Measurements from ENCODE around the gene MAGEA11.
"Not testable (repeated sequence)": the region's sequence is repeated elsewhere in the genome, so short reads cannot be mapped to it uniquely, and the experiment has no call there.

DNA sequence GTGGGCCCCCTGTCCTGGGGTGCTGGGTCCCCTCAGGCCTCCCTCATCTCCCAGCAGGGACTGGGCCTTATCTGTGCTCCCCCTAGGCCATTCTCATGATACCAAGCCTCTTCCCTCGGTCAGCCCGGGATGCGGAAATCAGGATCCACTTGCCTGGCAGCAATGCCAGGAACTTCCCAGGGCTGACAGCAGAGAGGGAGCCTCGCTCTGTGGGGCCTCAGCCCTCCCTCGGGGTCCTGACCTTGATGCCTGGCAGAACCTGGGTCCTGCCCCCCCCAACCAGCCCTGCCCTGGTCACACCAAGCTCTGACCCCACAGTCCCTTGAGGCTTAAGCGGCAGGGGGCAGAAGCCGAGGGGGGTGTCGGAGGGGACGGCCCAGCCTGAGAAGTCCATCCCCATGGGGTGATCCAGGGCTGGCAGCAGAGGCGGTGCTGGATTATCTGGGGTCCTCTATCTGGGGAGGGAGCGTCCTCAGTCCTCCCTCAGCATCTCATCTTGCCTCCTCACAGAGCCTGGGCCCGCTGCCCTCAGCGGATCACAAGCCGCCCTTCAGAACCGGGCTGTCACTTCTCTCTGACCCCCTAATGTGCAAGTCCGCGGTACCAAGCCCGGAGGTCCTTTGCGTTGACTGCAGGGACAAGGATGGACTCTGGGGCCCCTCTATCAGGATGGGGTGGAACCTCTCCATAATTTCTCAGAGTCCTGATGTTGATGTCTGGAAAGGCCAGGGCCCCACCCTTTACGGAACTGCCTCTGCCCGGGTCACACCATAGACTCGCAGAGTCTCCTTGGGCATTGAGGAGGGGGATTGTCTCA is 50.2 kb downstream of the MAGEA11 start:
- not testable (repeated sequence) for TF ChIP-seq POLR2A, TAF1, POU2F2 (IDR thresholded peaks at IDR 0.05; ENCODE audit: low read depth, low read length)
